Measurements from ENCODE around the gene CDC42.

Gene CDC42

DNA sequence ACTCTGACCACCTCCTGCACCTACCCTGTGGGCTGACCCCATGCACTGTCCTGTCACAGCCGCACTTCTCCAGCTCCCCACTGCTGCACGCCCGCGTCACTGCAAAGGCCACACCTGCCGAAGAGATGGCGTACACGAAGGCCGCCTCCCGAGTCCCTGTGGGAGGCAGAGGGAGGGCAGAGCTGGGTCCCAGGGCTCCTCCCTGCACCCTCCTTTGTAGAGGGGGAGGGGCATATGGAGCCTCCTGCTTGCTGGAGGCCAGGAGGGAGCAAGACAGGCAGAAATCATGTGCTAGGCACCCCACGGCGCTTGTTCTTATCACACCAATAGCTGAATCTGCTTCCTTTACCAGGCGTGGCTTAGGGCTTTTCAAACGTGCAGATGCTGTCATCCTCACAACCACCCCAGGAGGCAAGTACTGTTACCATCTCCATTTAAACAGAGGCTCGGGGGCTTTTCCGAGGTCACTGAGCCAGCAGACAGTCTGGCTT lies 69.0 kb downstream of the CDC42 start:
- TF ChIP-seq, protein P1, sequence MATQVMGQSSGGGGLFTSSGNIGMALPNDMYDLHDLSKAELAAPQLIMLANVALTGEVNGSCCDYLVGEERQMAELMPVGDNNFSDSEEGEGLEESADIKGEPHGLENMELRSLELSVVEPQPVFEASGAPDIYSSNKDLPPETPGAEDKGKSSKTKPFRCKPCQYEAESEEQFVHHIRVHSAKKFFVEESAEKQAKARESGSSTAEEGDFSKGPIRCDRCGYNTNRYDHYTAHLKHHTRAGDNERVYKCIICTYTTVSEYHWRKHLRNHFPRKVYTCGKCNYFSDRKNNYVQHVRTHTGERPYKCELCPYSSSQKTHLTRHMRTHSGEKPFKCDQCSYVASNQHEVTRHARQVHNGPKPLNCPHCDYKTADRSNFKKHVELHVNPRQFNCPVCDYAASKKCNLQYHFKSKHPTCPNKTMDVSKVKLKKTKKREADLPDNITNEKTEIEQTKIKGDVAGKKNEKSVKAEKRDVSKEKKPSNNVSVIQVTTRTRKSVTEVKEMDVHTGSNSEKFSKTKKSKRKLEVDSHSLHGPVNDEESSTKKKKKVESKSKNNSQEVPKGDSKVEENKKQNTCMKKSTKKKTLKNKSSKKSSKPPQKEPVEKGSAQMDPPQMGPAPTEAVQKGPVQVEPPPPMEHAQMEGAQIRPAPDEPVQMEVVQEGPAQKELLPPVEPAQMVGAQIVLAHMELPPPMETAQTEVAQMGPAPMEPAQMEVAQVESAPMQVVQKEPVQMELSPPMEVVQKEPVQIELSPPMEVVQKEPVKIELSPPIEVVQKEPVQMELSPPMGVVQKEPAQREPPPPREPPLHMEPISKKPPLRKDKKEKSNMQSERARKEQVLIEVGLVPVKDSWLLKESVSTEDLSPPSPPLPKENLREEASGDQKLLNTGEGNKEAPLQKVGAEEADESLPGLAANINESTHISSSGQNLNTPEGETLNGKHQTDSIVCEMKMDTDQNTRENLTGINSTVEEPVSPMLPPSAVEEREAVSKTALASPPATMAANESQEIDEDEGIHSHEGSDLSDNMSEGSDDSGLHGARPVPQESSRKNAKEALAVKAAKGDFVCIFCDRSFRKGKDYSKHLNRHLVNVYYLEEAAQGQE (IDR thresholded peaks at IDR 0.05; ENCODE audit: low read depth): no peak
- TF ChIP-seq, protein P2, sequence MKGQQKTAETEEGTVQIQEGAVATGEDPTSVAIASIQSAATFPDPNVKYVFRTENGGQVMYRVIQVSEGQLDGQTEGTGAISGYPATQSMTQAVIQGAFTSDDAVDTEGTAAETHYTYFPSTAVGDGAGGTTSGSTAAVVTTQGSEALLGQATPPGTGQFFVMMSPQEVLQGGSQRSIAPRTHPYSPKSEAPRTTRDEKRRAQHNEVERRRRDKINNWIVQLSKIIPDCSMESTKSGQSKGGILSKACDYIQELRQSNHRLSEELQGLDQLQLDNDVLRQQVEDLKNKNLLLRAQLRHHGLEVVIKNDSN (IDR thresholded peaks at IDR 0.05): no peak
- no peak for TF ChIP-seq NFIC (IDR thresholded peaks at IDR 0.05)
- no peak for TF ChIP-seq FOXM1 (IDR thresholded peaks at IDR 0.05; ENCODE audit: borderline replicate concordance, low read depth)
- no peak for TF ChIP-seq TEAD4 (IDR thresholded peaks at IDR 0.05)
- TF ChIP-seq, protein P3, sequence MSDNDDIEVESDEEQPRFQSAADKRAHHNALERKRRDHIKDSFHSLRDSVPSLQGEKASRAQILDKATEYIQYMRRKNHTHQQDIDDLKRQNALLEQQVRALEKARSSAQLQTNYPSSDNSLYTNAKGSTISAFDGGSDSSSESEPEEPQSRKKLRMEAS (IDR thresholded peaks at IDR 0.05): no peak
- TF ChIP-seq EP300 (IDR thresholded peaks at IDR 0.05; ENCODE audit: borderline replicate concordance): no peak
- no peak for TF ChIP-seq ZBTB7A (IDR thresholded peaks at IDR 0.05; ENCODE audit: low read depth)
- TF ChIP-seq RAD21 (IDR thresholded peaks at IDR 0.05; ENCODE audit: low read depth): no peak
- no peak for TF ChIP-seq TAF1 (IDR thresholded peaks at IDR 0.05; ENCODE audit: low read depth)
- no peak for TF ChIP-seq CEBPB (IDR thresholded peaks at IDR 0.05)
- TF ChIP-seq EGR1 (IDR thresholded peaks at IDR 0.05): no peak
- no peak for TF ChIP-seq CREB1 (IDR thresholded peaks at IDR 0.05; ENCODE audit: low read depth)
- TF ChIP-seq YY1 (IDR thresholded peaks at IDR 0.05; ENCODE audit: low read depth): no peak
- TF ChIP-seq TCF12 (IDR thresholded peaks at IDR 0.05; ENCODE audit: low read depth): no peak

DNA sequence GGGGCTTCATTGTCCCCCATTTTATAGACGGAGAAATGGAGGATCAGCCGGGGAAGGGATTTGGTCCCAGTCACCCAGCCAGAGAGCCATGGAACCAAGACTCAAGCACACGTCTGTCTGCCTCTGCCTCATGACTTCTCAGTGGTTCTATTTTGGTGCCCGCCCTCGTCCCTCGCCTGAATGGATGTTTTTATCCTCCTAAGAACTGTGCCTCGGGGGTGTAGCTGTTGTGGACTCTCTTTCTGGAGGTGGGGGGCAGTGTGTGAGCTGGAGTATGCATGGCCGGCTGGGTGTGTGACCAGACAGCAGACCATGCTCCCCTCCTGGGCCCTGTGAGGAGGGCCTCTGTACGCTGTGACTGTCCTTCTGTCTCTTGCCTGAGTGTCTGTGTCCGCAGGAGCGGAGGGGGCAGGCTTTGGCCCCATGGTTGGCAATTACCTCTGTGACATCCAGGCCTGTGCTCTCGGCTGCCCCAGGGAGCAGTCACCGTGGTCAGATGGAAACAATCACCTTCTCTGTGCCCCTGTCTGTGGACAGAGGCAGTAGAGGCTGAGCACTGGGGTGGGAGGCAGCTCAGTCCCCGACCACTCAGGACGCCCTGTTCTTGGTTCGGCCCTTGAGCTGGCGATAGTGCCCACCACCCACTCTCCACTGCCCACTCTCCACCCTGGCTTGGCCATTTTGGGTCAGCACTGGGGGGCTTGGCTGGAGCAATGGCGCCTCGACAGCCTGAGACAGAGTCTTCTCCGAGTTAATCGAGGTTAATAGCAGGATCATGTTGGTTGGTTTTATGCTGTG lies 70.0 kb downstream of the CDC42 start:
- TF ChIP-seq EP300 (IDR thresholded peaks at IDR 0.05; ENCODE audit: borderline replicate concordance): no peak
- TF ChIP-seq TAF1 (IDR thresholded peaks at IDR 0.05; ENCODE audit: low read depth): no peak
- TF ChIP-seq TEAD4 (IDR thresholded peaks at IDR 0.05): no peak
- TF ChIP-seq NFIC (IDR thresholded peaks at IDR 0.05): no peak
- TF ChIP-seq, protein P3 (IDR thresholded peaks at IDR 0.05): no peak
- TF ChIP-seq, protein P1 (IDR thresholded peaks at IDR 0.05; ENCODE audit: low read depth): no peak
- no peak for TF ChIP-seq FOXM1 (IDR thresholded peaks at IDR 0.05; ENCODE audit: borderline replicate concordance, low read depth)
- no peak for TF ChIP-seq TCF12 (IDR thresholded peaks at IDR 0.05; ENCODE audit: low read depth)
- no peak for TF ChIP-seq CREB1 (IDR thresholded peaks at IDR 0.05; ENCODE audit: low read depth)
- TF ChIP-seq, protein P2 (IDR thresholded peaks at IDR 0.05): no peak
- TF ChIP-seq RAD21 (IDR thresholded peaks at IDR 0.05; ENCODE audit: low read depth): no peak
- no peak for TF ChIP-seq EGR1 (IDR thresholded peaks at IDR 0.05)
- TF ChIP-seq CEBPB (IDR thresholded peaks at IDR 0.05): no peak
- no peak for TF ChIP-seq YY1 (IDR thresholded peaks at IDR 0.05; ENCODE audit: low read depth)
- TF ChIP-seq ZBTB7A (IDR thresholded peaks at IDR 0.05; ENCODE audit: low read depth): no peak

DNA sequence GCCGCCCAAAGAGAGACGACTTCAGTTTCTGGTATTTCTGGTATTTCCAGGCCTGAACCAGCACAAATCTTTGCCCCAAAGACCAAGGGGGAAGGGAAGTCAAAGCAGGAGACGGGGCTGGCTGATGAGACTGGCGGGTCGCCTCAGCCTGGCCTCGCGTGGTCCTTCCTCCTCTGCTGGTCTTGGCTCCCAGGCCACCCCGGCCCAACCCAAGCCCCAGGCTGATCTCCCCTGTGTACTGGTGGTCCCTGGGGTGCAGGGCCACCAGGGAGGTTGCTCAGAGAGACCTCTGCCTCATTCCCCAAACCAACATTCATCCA lies 70.5 kb downstream of the CDC42 start:
- TF ChIP-seq, protein P1 (IDR thresholded peaks at IDR 0.05; ENCODE audit: low read depth): no peak
- TF ChIP-seq, protein P3 (IDR thresholded peaks at IDR 0.05): no peak
- TF ChIP-seq FOXM1 (IDR thresholded peaks at IDR 0.05; ENCODE audit: borderline replicate concordance, low read depth): no peak
- TF ChIP-seq CEBPB (IDR thresholded peaks at IDR 0.05): no peak
- TF ChIP-seq, protein P2 (IDR thresholded peaks at IDR 0.05): no peak
- TF ChIP-seq CREB1 (IDR thresholded peaks at IDR 0.05; ENCODE audit: low read depth): no peak
- no peak for TF ChIP-seq YY1 (IDR thresholded peaks at IDR 0.05; ENCODE audit: low read depth)
- TF ChIP-seq TAF1 (IDR thresholded peaks at IDR 0.05; ENCODE audit: low read depth): no peak
- TF ChIP-seq TEAD4 (IDR thresholded peaks at IDR 0.05): no peak
- TF ChIP-seq TCF12 (IDR thresholded peaks at IDR 0.05; ENCODE audit: low read depth): no peak
- TF ChIP-seq EGR1 (IDR thresholded peaks at IDR 0.05): no peak
- TF ChIP-seq EP300 (IDR thresholded peaks at IDR 0.05; ENCODE audit: borderline replicate concordance): no peak
- no peak for TF ChIP-seq ZBTB7A (IDR thresholded peaks at IDR 0.05; ENCODE audit: low read depth)
- TF ChIP-seq NFIC (IDR thresholded peaks at IDR 0.05): no peak
- no peak for TF ChIP-seq RAD21 (IDR thresholded peaks at IDR 0.05; ENCODE audit: low read depth)

Measured in Ishikawa (cell line).